HG02571 (cell line): Measurements from ENCODE around the gene NMRK2.

Source experiments
- ATAC-seq: cut with Tn5 transposase; IDR thresholded peaks from one replicate; pipeline ENCODE4 v1.9.1; 2021; ENCODE audit warnings: mild to moderate bottlenecking, moderate library complexity; ENCODE audit not compliant: unreplicated experiment

Gene NMRK2

DNA sequence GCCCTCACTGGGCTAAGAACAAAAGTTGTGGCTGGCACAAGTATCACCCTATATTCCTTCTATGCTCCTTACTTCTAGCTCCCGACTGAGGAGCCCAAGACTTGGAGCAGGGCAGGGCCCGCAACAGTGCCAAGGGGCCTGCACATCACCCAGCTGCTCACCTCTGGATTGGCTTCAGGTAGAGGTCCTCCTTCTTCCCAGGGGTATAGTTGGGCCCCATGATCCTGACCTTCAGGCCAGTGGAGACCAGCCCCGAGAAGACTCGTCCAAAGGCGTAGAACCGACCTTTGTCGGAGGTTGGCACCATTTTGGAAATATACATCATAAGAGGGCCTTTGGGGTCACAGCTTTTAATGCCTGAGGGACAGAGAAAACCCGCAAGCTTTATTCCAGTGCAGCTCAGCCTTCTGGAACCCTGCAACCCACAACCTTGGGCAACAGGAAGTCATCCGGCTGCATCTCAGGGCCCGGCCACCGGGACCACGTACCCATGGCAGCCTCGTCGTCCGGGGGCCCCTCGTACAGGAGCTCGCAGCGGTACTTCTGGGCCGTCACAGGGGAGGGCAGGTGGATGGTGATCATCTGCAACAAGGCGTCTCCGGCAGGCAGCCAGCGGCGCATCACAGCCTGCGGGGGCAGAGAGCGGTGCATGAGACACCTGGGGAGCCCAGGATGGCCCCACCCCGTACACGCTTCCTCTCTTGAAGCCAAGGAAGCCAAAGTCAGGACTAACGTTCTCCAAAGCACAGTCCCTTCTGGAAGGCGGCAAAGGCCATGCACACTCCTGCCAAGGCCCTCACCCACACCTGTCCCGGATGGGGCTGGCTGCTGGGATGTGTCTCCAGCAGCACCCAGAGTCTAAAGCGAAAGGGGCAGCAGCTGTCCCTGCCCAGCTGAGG, 47.7 kb downstream of the NMRK2 start:
- ATAC-seq: no peak

DNA sequence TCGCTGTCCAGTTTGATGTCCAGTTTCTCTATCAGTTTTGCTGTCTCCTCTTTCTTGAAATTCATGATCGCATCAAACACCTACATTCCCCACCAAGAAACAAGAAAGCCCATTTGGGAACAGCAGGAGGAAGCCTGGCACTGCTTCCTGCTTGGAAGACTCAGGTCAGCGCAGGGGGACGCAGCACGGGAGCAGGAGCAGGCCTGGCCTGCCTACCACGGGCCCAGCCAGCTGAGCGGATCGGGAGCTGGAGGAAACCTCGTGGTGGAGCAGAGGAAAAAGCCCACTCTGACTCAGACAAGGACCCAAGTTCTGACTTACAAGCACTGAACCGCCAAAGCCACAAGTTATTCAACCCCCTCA, 48.5 kb downstream of the NMRK2 start:
- no peak for ATAC-seq

DNA sequence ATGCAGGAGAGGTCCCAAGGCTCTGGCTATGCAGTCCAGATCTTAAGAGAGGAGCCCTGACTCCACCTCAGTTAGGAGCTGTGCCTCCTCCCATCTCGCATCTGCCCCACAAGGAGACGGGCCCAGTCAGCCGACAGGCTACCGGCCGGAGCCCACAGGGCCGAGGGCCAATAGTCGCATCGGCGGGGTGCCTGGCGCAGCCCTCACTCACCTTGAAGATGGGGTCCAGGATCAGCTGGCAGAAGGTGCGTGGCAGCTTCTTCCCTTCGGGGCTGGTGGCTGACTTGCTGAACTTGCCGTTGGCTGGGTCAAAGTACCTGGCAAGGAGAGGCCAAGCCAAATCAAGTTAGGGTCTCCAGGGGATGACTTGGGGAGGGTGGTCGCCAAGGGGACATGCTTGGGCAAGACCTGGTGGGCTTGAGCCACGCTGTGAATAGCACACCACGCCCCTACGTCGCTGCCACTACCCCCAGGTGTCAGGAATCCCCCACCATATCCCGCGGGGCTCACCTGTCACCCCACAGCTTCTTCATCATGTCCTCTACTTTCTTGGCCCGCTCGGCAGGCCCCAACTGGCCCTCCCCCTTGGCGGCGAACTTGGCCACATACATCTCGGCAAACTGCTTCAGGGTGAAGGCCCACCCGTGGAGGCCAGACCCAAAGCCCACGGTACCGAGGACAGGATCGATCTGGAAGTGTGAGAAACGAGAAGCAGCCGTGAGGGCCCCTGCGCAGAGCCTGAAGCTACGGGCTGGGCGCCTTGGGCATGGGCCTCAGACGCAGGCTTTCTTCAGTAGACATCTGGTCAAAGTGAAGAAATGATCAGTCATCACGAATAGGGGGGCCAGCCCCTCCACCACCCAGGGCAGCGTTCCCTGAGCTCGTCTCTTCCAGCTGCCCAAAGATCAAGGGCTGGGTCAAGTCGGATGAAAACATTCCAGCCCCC, 49.1 kb downstream of the NMRK2 start:
- ATAC-seq: no peak

DNA sequence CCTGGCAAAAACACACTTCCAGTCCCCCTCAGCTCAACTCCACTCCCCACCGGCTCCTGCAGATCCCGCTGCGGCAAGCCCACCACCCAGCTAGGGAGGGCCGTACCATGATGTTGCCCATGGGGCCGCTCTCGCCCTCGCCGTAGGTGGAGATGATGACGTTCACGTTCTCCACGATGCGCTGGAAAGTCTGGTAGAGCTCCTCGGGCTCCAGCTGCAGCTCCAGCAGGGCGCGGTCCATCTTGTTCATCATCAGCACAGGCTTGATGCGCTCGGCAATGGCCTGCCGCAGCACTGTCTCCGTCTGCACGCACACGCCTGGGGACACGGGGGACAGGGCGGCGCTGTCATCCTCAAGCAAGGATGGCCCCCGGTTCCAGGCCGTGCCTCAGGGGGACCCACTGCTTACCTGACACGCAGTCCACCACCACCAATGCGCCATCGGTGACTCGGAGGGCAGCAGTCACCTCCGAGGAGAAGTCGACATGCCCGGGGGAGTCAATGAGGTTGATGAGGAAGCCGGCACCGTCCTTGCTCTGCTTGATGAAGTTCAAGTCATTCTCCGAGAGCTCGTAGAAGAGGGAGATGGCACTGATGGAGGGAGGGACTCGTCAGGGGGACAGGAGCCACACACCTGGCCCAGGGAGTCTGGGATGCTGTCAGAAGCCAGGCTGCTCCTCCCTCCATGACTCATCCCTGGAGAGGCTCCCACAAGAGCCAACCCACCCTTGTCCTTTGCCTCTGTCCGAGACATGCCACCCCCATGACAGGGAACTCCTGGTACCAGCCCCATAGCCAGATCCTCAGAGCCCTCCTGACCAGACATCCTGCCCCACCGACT, 50.1 kb downstream of the NMRK2 start:
- ATAC-seq: no peak

DNA sequence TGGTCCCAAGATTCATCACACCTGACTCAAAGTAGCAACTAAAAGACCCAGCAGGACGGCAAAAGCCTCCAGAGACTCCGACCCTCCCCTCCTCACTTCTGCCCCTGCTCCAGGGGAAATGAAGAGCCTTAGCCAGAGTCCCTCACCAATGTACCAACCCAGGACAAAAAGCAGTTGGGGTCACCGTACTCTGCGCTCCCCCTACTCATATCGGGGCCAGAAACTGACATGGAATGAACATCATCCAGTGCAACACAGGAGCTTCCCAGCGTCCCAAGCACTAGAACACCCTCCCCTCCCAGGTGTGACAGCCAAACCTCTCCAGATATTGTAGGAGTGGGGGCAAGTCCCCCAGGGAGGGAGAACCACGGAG, 50.7 kb downstream of the NMRK2 start:
- no peak for ATAC-seq

DNA sequence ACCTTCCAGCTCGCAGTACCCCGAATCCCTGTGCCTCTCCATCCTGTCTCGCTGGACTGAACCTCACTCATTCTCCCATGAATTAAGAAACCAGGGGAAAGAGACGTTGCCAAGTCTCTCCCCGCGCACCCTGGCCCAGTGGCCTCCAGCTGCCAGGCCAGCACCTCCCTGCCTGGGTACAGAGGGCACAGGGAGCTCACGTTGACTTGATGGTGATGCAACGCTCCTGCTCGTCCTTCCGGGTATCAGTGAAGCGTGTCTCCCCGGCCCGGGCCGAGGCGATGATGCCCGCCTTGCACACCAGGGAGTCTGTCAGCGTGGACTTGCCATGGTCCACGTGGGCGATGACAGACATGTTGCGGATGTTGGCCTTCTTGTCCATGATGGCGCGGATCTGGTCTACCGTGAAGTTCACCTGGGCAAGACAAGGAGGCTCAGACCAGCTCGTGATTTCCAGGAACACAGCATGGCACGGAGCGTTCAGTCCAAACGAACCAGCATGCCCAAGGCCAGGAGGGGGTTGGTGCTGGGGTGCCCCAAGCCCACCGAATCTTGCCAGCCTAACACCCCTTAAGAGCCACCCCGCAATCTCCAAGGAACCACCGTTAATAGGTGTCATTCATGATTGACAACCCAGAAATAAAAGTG, 51.2 kb downstream of the NMRK2 start:
- no peak for ATAC-seq

DNA sequence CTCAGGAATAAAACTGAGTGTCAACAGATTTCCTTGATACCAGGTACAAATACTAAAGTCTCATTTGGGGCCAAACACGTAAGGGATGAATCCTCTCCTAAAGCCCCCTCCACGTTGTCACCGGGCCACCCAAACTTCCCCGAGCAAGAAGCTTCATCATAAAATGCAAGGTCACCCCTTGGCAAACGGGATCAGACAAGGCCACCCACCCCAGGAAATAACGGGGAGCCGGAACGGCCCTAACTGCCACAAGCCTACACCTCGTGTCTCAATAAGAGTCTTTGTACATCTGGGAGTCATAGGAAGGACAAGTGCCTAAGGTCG, 51.7 kb downstream of the NMRK2 start:
- no peak for ATAC-seq

DNA sequence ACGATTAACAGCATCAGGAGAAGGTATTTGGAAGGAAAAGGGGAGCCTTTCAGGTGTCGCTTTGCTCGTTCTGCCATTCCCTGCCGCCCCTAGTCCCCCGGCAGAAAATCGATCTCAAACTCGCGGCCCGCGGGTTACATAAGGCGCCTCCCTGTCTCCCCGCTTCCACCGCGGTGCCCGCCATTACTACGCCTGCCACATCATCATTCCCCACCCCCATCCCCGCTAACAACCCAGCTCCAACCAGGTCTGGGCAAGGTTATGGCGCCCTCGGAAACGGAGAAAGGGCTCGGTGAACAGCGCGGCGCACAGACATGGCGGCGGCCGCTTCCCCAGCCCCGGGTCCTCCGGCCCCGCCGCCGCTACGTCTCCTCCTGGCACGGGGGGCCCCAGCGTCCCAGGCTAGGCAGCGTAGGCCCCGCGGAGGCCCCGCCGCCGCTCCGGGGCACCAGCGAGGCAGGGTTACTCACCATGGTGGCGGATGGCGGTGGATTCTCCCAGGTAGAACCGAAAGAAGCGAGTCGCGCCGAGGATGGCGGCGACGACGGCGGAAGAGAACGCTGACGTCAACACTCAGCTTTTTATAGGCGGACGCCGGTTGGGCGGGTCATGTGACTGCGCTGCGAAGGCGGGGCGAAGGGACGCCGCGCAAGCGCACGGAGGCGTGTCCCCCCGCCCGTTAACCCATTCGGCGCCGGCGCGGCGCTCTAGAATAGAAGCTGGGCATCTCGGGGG, 52.2 kb downstream of the NMRK2 start, which contains the start of gene EEF2:
Gene EEF2 (minus strand): TSS at position 556 of the 735 bp plus-strand sequence. CDS start 83 bp downstream, at position 473.
- no peak for ATAC-seq

DNA sequence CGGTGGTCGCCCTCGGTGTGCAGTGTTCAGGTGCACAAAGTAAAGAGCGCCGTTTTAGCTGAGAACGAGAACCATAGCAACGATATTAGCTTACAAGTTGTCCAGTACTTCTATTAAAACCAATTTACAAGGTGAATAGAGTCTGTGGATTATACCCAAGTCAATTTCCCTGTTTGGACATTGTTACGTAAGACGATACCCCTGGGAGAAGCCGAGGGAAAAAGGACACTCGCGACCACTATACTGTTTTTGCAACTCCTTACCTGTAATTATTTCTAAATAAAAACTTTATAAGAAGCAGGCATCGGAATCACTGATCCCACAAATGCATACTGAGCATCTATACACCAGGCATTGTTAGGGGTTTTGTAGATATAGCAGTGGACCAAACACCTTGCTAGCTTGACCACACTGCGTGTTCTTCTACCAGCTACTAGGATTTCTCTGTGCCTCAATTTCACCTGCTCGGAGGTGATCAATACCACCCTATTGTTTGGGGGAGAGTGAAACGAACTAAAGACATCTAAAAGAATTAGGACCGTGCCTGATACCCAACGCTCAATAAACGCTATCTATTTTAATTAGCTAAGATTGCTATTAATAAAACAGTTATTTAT, 52.9 kb downstream of the NMRK2 start:
- no peak for ATAC-seq

DNA sequence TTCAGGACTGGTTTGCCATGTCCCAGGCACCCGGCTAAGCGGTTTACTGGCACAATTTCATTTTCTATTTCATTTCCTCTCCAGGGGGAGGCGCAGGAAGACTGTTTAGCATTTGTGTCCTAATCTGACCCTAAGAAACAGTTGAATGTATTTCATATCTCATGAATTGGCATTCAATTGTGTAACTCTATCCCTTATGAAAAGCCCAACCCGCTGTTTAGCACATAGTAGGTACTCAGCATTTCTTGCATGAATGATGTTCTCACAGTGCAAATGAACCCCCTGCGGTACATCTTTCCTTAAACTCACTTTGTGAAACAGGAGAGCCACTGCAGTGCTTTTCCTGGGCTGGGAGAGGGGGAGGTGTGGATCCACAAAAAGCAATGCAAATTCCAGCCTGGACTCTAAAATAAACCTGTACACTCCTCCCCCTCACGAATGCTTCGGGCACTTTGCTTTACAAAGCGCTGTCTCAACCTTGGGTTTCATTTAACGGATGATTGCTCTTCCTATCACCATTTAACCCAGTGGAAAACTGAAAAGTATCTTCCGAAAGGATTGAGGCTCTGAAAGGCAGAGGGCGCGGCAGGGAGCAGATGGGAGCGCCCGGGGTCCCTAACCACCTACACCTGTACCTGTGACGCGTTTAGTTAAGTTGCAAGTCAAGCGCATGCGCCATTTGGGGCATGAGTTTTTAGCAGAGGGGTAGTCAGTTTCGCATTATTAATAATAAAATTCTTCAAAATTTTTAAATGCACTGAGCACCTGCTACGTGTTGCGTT, 53.6 kb downstream of the NMRK2 start:
- no peak for ATAC-seq

DNA sequence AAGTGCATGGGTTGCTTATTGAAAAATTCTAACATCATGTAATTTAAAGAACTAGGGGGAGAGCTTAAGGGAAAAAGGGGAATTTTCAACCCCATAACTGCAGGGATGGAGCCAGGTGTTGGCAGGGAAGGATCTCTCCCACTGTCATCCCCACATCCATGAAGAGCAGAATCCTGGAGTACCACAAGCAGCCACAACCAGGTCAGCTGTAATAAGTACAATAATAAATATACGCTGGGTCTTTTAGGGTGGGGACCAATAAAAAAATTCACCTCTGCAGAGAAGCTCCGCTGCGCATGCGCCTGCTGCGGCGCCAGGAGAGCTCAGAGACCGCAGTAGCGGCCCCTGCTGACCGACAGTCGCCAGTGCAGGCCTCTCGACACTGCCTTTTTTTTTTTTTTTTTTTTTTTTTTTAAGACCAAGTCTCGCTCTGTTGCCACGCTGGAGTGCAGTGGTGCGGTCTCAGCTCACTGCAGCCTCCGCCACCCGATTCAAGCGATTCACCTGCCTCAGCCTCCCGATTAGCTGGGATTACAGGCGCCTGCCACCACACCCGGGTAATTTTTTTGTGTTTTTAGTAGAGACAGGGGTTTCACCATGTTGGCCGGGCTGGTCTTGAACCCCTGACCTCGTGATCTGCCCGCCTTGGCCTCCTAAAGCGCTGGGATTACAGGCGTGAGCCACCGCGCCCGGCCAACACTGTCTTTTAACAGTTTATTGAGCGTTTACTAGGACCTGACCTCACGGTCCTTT, 54.9 kb downstream of the NMRK2 start:
- ATAC-seq: no peak

DNA sequence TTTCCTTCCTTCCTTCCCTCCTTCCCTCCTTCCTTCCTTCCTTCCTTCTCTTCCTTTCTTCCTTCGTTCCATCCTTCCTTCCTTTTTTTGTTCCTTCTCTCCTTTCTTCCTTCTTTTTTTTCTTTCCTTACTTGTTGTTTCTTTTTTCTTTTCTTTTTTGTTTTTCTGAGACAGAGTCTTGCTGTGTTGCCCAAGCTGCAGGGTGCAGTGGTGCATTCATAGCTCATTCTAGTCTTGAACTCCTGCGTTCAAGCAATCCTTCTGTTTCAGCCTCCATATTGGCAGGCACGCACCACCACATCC, 57.9 kb downstream of the NMRK2 start:
- ATAC-seq: no peak
